GM23338 (cell line): ENCODE measurements around the gene SLC35A3. TPM values are rescaled to one million over a fixed set of nuclear protein-coding genes. Genes with fewer than 3 reads are reported as not detected.
A peak's percentile ranks its signal among the peaks of the same experiment; 100 is the strongest.

Experiments used
- ATAC-seq: fragments of 200-7000 bp; cut with Tn5 transposase; 3 replicates; pipeline ENCODE4 v1.9.1; 2020
- DNase-seq: peaks from one replicate; pipeline ENCODE4 v3.0.0-alpha.2; 2015; ENCODE audit warnings: low spot score
- H2AFZ ChIP-seq: fragments of 200-600 bp; sonication (generic); 2 replicates; pipeline ENCODE4 v1.8.0; 2016; ENCODE audit warnings: antibody characterized with exemption, mild to moderate bottlenecking, moderate library complexity
- H3F3A ChIP-seq: fragments of 200-600 bp; sonication (generic); replicated peaks from 2 replicates; pipeline ENCODE4 v1.8.0; 2017; ENCODE audit warnings: antibody characterized with exemption, mixed run types, low read depth
- H3K27ac ChIP-seq: fragments of 200-600 bp; sonication (generic); 2 replicates; pipeline ENCODE4 v1.6.1; 2016; ENCODE audit warnings: low read depth
- H3K27me3 ChIP-seq: fragments of 200-600 bp; sonication (generic); 2 replicates; pipeline ENCODE4 v1.8.0; 2016; ENCODE audit warnings: mild to moderate bottlenecking, mixed run types, moderate library complexity; ENCODE audit not compliant: insufficient read depth
- H3K36me3 ChIP-seq: fragments of 200-600 bp; sonication (generic); 2 replicates; pipeline ENCODE4 v1.8.0; 2016; ENCODE audit warnings: mild to moderate bottlenecking; ENCODE audit not compliant: insufficient read depth
- H3K4me1 ChIP-seq: fragments of 200-600 bp; sonication (generic); 2 replicates; pipeline ENCODE4 v1.8.0; 2016; ENCODE audit warnings: mild to moderate bottlenecking, moderate library complexity; ENCODE audit not compliant: insufficient read depth
- H3K4me2 ChIP-seq: fragments of 200-600 bp; sonication (generic); 2 replicates; pipeline ENCODE4 v1.7.1; 2017; ENCODE audit warnings: mixed run types
- H3K4me3 ChIP-seq: fragments of 200-600 bp; sonication (generic); 2 replicates; pipeline ENCODE4 v1.6.1; 2016; ENCODE audit warnings: mixed run types
- H3K79me2 ChIP-seq: fragments of 200-600 bp; sonication (generic); replicated peaks from 2 replicates; pipeline ENCODE4 v1.8.0; 2017; ENCODE audit warnings: mild to moderate bottlenecking; ENCODE audit not compliant: insufficient read depth
- H3K9me2 ChIP-seq: fragments of 200-600 bp; sonication (generic); 2 replicates; pipeline ENCODE4 v1.8.0; 2017; ENCODE audit not compliant: insufficient read depth
- H4K20me1 ChIP-seq: fragments of 200-600 bp; sonication (generic); replicated peaks from 2 replicates; pipeline ENCODE4 v1.8.0; 2017; ENCODE audit warnings: mild to moderate bottlenecking; ENCODE audit not compliant: insufficient read depth
- H3K27ac Mint-ChIP-seq: 2 replicates; pipeline ENCODE4 v1.8.0; 2020; ENCODE audit warnings: inconsistent platforms, mild to moderate bottlenecking, moderate library complexity, mixed read lengths
- H3K27me3 Mint-ChIP-seq: 3 replicates; pipeline ENCODE4 v1.8.0; 2022; ENCODE audit warnings: low read depth, mild to moderate bottlenecking, moderate library complexity, mixed read lengths, inconsistent platforms; ENCODE audit not compliant: insufficient read depth, poor library complexity
- H3K36me3 Mint-ChIP-seq: 3 replicates; pipeline ENCODE4 v1.8.0; 2021; ENCODE audit warnings: low read depth, mild to moderate bottlenecking, inconsistent platforms, moderate library complexity, mixed read lengths
- H3K4me1 Mint-ChIP-seq: 3 replicates; pipeline ENCODE4 v1.8.0; 2020; ENCODE audit warnings: mild to moderate bottlenecking, inconsistent platforms, mixed read lengths
- H3K4me3 Mint-ChIP-seq: 3 replicates; pipeline ENCODE4 v1.8.0; 2021; ENCODE audit warnings: moderate library complexity, mild to moderate bottlenecking, inconsistent platforms, mixed read lengths
- H3K9me3 Mint-ChIP-seq: 3 replicates; pipeline ENCODE4 v1.8.0; 2020; ENCODE audit warnings: moderate library complexity, mild to moderate bottlenecking, inconsistent platforms, mixed read lengths
- CREB1 ChIP-seq: fragments of 250-450 bp; sonication (Bioruptor Pico); IDR thresholded peaks from 2 replicates; pipeline ENCODE4 v1.5.0; 2020; ENCODE audit warnings: low read depth, mild to moderate bottlenecking, moderate library complexity
- CTCF ChIP-seq, 2 experiments: fragments of 200-600 bp in 1 of 2; sonication (generic) in 1 of 2; conservative IDR thresholded peaks; 2 replicates each; pipeline versions ENCODE4 v1.5.1 to v1.6.1; 2016 to 2017; ENCODE audit warnings: antibody characterized with exemption in 2 of 2, low read depth in 2 of 2, mild to moderate bottlenecking in 2 of 2, moderate library complexity in 1 of 2
- ETS1 ChIP-seq: IDR thresholded peaks from 2 replicates; pipeline ENCODE4 v1.6.1; 2016; ENCODE audit warnings: antibody characterized with exemption
- EZH2 ChIP-seq: fragments of 200-600 bp; sonication (generic); IDR thresholded peaks from one replicate; pipeline ENCODE4 v1.8.0; 2017; ENCODE audit warnings: antibody characterized with exemption, mild to moderate bottlenecking, low read depth; ENCODE audit not compliant: unreplicated experiment
- EZH2phosphoT487 ChIP-seq: fragments of 200-600 bp; sonication (generic); IDR thresholded peaks from one replicate; pipeline ENCODE4 v1.8.1; 2018; ENCODE audit warnings: antibody characterized with exemption; ENCODE audit not compliant: unreplicated experiment
- JUNB ChIP-seq: IDR thresholded peaks from one replicate; pipeline ENCODE4 v1.6.1; 2016; ENCODE audit warnings: antibody characterized with exemption; ENCODE audit not compliant: unreplicated experiment
- NANOG ChIP-seq: IDR thresholded peaks from 2 replicates; pipeline ENCODE4 v1.6.1; 2016; ENCODE audit warnings: antibody characterized with exemption, borderline replicate concordance
- POLR2AphosphoS5 ChIP-seq: IDR thresholded peaks from 2 replicates; pipeline ENCODE4 v1.6.1; 2016; ENCODE audit warnings: antibody characterized with exemption, low read depth
- STAT1 ChIP-seq: IDR thresholded peaks from one replicate; pipeline ENCODE4 v1.6.1; 2016; ENCODE audit warnings: antibody characterized with exemption; ENCODE audit not compliant: unreplicated experiment
- ZNF114 ChIP-seq: fragments of 250-450 bp; sonication (Bioruptor Pico); IDR thresholded peaks from 2 replicates; pipeline ENCODE4 v1.5.0; 2020; ENCODE audit warnings: mild to moderate bottlenecking, moderate library complexity
- ZNF331 ChIP-seq: fragments of 250-450 bp; sonication (Bioruptor Pico); IDR thresholded peaks from 2 replicates; pipeline ENCODE4 v1.5.0; 2020; ENCODE audit warnings: low read depth, mild to moderate bottlenecking, moderate library complexity
- ZNF462 ChIP-seq: fragments of 250-450 bp; sonication (Bioruptor Pico); IDR thresholded peaks from 2 replicates; pipeline ENCODE4 v1.5.0; 2020; ENCODE audit warnings: mild to moderate bottlenecking, moderate library complexity
- polyA plus RNA-seq: library from polyadenylated mRNA; unstranded; fragments of >200 nt; fragmentation: Nextera tagmentation; extraction: Ambion mirVana; gene quantifications from 2 replicates; pipeline ENCODE4 v1.2.1, GENCODE V29; 2016
- total RNA-seq: library from RNA; depleted of rRNA; stranded (reverse); fragments of >200 nt; shearing (Covaris generic); gene quantifications from 2 replicates; pipeline ENCODE4 v1.2.3, GENCODE V29; 2014

SLC35A3 gene
- total and polyA plus RNA-seq, 2 experiments from 2014 or later = 7.6 to 27.2 TPM

GRCh38 chr1:99963041-99963795 is 6.6 kb upstream of the SLC35A3 start (continued):
- TF ChIP-seq ZNF462 (CRISPR knock-in tag) (no peak), EZH2phosphoT487 (no peak), POLR2AphosphoS5 (no peak), ZNF114 (CRISPR knock-in tag) (no peak), CTCF (conservative IDR thresholded peaks at IDR 0.05; ENCODE audit: low read depth in 2 of 2) (no peak), ZNF331 (CRISPR knock-in tag) (no peak), STAT1 (no peak)

GRCh38 chr1:99964806-99965205 is 5.0 kb upstream of the SLC35A3 start:
- DNase-seq = peak; percentile 24
- no peak overlapping the region for H3K27ac Mint-ChIP-seq
- TF ChIP-seq POLR2AphosphoS5 = no peak
- TF ChIP-seq STAT1 = no peak
- TF ChIP-seq EZH2 = no peak
- no peak for TF ChIP-seq CREB1 (CRISPR knock-in tag)
- no peak for TF ChIP-seq ETS1
- no peak for TF ChIP-seq ZNF114 (CRISPR knock-in tag)
- no peak for TF ChIP-seq JUNB
- TF ChIP-seq ZNF331 (CRISPR knock-in tag) = no peak
- no peak for TF ChIP-seq CTCF (conservative IDR thresholded peaks at IDR 0.05; ENCODE audit: low read depth in 2 of 2)
- no peak for TF ChIP-seq NANOG

More at GRCh38 chr1:99964806-99965205, 5.0 kb upstream of the SLC35A3 start:
- H3K27me3 ChIP-seq = no peaks in the 10 kb centered on the region
- H2AFZ ChIP-seq = peak overlapping the region; percentile 1; the same call in 1 of the 2 replicates
- no peaks in the 10 kb centered on the region for H4K20me1 ChIP-seq
- H3K79me2 ChIP-seq = no peaks in the 10 kb centered on the region
- H3K4me1 ChIP-seq = peaks cover 8% of the 10 kb centered on the region
- Mint-ChIP-seq H3K27me3 (peaks cover 6% of the 10 kb centered on the region), H3K4me1 (peaks cover 6% of the 10 kb centered on the region; the same call in 2 of the 3 replicates), H3K9me3 (no peaks in the 10 kb centered on the region), H3K4me3 (no peak overlapping the region), H3K36me3 (no peaks in the 10 kb centered on the region)
- H3F3A ChIP-seq = 0 out of 2 replicates have a peak, but pooled peaks cover 6% of the 10 kb centered on the region
- no peak overlapping the region for H3K4me3 ChIP-seq
- H3K4me2 ChIP-seq = no peak overlapping the region
- no peak for ATAC-seq
- no peaks in the 10 kb centered on the region for H3K9me2 ChIP-seq
- no peaks in the 10 kb centered on the region for H3K36me3 ChIP-seq
- H3K27ac ChIP-seq = no peak overlapping the region
